ENCODE data around the gene SLC8A2.

Gene SLC8A2

DNA sequence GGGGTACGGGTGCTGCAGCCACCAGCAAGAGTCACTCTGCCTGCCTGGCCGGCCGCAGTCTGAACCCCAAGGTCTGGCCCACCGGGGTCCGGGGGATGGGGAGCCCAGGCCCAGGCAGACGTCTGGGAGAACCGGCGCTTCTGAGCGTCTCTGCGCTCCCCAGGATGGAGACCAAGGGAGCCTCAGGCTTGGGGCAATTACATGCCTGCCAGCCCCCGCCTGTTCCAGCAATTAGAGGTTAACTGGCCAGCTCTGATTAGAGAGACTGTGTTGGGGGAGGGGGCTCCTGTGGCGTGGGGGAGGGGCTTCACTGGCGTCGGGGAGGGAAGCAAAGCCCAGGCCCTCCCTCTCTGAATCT lies 64.3 kb downstream of the SLC8A2 start:
- TF ChIP-seq, protein P1, sequence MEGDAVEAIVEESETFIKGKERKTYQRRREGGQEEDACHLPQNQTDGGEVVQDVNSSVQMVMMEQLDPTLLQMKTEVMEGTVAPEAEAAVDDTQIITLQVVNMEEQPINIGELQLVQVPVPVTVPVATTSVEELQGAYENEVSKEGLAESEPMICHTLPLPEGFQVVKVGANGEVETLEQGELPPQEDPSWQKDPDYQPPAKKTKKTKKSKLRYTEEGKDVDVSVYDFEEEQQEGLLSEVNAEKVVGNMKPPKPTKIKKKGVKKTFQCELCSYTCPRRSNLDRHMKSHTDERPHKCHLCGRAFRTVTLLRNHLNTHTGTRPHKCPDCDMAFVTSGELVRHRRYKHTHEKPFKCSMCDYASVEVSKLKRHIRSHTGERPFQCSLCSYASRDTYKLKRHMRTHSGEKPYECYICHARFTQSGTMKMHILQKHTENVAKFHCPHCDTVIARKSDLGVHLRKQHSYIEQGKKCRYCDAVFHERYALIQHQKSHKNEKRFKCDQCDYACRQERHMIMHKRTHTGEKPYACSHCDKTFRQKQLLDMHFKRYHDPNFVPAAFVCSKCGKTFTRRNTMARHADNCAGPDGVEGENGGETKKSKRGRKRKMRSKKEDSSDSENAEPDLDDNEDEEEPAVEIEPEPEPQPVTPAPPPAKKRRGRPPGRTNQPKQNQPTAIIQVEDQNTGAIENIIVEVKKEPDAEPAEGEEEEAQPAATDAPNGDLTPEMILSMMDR (IDR thresholded peaks at IDR 0.05; ENCODE audit: control insufficient read depth, insufficient read depth, low read depth, low read length, missing control alignments), result no peak
- no peak for DNase-seq (ENCODE audit: low read depth)
- H3K4me3 ChIP-seq (ENCODE audit: control insufficient read depth, low read depth, low read length), result no peak overlapping the region

DNA sequence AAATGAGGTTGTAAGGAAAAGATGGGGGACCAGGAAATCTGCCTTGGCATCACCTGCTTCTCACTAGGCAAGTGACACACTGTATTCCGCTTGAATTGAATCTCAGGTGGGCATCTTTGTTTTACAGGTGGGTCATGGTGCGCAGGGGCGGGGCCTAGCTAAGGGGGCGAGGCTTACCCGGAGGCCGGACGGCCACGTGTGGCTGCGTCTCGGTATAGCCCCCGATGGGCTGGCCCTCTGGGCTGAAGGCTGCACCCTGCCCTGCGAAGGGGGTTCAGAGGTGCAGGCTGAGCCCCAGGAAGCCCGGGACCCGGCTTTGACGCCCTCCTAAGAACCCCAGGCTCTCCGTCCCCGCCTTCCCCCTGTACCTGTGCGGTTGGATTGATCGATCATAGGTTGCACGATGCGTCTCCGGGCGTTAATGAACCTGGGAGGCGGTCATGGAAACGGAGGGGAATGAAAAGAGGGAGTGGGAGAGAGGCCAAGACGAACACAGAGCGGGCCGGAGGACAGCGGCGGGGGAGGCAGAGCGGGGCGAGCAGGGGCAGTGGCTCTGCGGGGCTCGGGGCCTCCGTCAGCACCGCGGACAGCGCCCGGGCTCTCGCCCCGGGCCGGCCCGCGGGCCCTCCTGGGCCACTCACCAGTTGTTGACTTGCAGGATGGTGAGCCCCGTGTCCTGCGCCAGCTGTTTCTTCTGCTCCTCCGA lies 64.8 kb downstream of the SLC8A2 start:
- H3K4me3 ChIP-seq (ENCODE audit: control insufficient read depth, low read depth, low read length), result no peak overlapping the region
- TF ChIP-seq, protein P1 (IDR thresholded peaks at IDR 0.05; ENCODE audit: control insufficient read depth, insufficient read depth, low read depth, low read length, missing control alignments), result no peak
- no peak for DNase-seq (ENCODE audit: low read depth)

DNA sequence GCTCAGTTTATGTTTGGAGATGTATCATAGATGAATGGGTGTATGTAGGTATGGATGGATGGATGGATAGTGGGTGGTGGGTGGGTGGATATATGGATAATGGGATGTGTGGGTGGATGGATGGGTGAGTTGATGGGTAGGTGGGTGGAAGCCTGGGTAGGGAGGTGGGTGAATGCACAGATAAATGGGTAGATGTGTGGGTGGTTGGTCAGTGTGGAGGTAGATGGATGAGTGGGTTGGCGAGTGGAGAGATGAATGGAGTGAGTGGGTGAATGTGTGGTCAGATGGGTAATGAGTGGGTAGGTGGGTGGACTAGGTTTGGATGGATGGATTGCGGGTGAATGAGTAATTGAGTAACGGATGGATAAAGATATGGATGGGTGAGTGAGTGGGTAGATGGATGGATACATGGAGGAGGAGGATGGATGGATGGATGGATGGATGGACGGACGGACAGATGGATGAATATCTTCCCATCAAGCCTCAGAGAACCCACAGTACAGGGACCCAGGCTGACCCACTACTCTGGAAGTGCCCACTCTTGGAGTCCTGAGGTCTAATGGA lies 65.8 kb downstream of the SLC8A2 start:
- TF ChIP-seq, protein P1 (IDR thresholded peaks at IDR 0.05; ENCODE audit: control insufficient read depth, insufficient read depth, low read depth, low read length, missing control alignments), result no peak
- no peak overlapping the region for H3K4me3 ChIP-seq (ENCODE audit: control insufficient read depth, low read depth, low read length)
- DNase-seq (ENCODE audit: low read depth), result no peak

DNA sequence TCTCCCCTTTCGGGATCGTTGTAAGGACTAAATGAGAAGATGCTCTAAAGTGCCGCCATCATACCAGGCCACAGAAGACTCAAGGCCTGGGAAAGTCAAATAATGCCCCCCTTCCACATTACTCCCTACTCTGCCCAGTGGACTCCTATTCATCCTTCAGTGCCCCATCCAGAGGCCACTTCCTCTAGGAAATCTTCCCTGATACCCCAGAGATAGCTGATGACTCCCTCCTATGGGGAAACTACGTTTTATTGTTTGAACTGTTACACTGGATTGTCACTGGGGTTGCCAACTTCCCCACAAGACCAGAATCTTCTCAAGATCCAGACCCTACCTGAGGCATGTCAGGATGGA lies 66.5 kb downstream of the SLC8A2 start:
- no peak for DNase-seq (ENCODE audit: low read depth)
- TF ChIP-seq, protein P1 (IDR thresholded peaks at IDR 0.05; ENCODE audit: control insufficient read depth, insufficient read depth, low read depth, low read length, missing control alignments), result no peak
- no peak overlapping the region for H3K4me3 ChIP-seq (ENCODE audit: control insufficient read depth, low read depth, low read length)

DNA sequence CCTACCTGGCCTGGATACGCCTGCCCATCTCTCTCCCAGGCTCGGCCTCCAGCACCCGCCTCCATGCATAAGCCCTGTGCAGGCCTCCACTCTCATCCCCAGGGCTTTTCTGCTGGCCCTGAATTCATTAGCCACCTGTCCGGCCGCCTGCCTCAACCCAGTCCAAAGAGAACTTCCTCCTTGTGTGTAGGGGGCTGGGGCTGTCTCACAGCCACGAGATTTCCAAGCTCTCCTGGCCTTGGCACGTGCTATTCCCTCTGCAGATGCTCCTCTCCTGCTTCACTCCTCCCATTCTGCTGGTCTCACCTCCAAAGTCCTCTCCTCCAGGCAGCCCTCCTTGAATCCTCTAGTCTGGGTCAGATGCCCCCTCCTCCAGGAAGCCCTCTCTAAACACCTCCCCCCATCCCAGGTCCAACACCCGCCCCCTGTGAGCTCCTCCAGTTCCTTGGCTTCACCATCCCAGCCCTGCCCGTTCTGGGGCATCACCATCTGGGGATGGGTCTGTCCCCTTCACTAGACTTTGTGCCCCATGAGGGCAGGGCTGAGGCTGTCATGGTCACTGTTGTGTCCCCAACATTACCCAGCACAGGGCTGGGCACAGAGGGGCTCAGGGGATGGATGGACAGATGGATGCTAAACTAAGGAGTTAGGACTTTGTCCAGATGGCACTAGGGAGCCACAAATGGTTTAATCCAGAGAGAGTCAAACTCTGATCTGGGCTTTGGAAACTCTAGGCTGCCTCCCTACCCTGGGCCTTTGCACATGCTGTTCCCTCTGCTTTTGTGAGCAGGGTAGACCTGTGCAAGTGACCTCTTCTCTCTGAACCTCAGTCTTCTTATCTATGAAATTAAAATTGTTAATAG lies 67.1 kb downstream of the SLC8A2 start:
- no peak overlapping the region for H3K4me3 ChIP-seq (ENCODE audit: control insufficient read depth, low read depth, low read length)
- DNase-seq (ENCODE audit: low read depth), result no peak
- TF ChIP-seq, protein P1 (IDR thresholded peaks at IDR 0.05; ENCODE audit: control insufficient read depth, insufficient read depth, low read depth, low read length, missing control alignments), result no peak

DNA sequence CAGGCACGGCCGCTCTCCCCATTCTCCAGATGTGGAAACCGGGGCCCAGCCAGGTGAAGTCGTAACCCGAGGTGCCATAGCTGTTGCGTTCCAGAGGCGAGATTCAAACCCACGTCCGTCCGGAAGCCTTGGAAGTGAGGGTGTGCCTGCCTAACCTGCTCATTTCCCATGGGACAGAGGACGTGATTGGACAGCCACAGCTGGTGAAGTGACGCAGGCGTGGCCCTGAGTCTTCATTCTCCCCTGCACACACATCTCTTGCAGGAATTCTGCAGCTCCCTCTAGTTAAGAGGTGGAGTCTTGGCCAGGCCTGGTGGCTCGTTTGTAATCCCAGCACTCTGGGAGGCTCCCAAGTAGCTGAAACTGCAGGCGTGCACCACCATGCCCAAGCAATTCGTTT lies 69.2 kb downstream of the SLC8A2 start:
- DNase-seq (ENCODE audit: low read depth), result no peak
- TF ChIP-seq, protein P1 (IDR thresholded peaks at IDR 0.05; ENCODE audit: control insufficient read depth, insufficient read depth, low read depth, low read length, missing control alignments), result no peak
- no peak overlapping the region for H3K4me3 ChIP-seq (ENCODE audit: control insufficient read depth, low read depth, low read length)
